SU-DHL-6 (cell line): Measurements from ENCODE around the gene RIMBP3C.
"Not testable (repeated sequence)": the region's sequence is repeated elsewhere in the genome, so short reads cannot be mapped to it uniquely, and the experiment has no call there.

ENCODE experiments used
- EZH2phosphoT487 ChIP-seq: fragments of 200-600 bp; sonication (generic), shearing (Covaris generic); conservative IDR thresholded peaks from 2 replicates; pipeline ENCODE4 v1.6.1; 2018; ENCODE audit warnings: mild to moderate bottlenecking, antibody characterized with exemption, low read length, moderate library complexity, mixed read lengths
- TF ChIP-seq, protein P1 (sequence below): fragments of 200-600 bp; sonication (generic); IDR thresholded peaks from one replicate; pipeline ENCODE4 v1.5.1; 2017; ENCODE audit warnings: antibody characterized with exemption, mild to moderate bottlenecking, low read length, moderate library complexity; ENCODE audit not compliant: insufficient read depth, poor library complexity, severe bottlenecking

DNA sequence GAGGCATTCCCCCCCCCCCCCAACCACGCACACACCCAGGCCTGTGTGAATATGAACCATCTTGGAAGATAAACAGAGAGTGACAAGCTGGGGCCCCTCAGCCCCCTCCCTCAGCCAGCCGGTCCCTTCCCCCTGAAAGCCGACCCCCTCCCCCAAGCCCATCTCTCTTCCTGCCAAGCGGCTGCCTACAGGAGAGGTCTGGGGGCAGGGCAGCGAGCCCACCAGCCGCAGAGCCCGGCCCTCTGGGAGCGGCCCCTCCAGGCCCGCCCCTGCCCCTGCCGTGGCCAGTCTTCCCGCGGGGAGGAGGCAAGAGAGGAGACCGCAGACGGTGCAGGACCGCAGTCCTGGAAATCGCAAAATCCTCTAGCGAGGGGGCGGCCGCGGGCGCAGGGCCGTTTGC, 34.7 kb downstream of the RIMBP3C start:
- TF ChIP-seq, protein P1, sequence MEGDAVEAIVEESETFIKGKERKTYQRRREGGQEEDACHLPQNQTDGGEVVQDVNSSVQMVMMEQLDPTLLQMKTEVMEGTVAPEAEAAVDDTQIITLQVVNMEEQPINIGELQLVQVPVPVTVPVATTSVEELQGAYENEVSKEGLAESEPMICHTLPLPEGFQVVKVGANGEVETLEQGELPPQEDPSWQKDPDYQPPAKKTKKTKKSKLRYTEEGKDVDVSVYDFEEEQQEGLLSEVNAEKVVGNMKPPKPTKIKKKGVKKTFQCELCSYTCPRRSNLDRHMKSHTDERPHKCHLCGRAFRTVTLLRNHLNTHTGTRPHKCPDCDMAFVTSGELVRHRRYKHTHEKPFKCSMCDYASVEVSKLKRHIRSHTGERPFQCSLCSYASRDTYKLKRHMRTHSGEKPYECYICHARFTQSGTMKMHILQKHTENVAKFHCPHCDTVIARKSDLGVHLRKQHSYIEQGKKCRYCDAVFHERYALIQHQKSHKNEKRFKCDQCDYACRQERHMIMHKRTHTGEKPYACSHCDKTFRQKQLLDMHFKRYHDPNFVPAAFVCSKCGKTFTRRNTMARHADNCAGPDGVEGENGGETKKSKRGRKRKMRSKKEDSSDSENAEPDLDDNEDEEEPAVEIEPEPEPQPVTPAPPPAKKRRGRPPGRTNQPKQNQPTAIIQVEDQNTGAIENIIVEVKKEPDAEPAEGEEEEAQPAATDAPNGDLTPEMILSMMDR = not testable (repeated sequence)
- not testable (repeated sequence) for TF ChIP-seq EZH2phosphoT487
